HepG2 (cell line): ENCODE data around the gene FAM78A.

Experiments used
- CHD2 ChIP-seq: IDR thresholded peaks from 2 replicates; pipeline ENCODE4 v1.6.1; 2011; ENCODE audit warnings: low read depth, low read length, improper control_type of control experiment
- MXD4 ChIP-seq: IDR thresholded peaks from 2 replicates; pipeline ENCODE4 v1.6.1; 2016; ENCODE audit warnings: mild to moderate bottlenecking, missing biosample characterization, missing genetic modification reagents
- POLR2A ChIP-seq, 2 experiments: IDR thresholded peaks; 2 replicates each; pipeline ENCODE4 v1.6.1; 2011; ENCODE audit warnings: low read depth in 2 of 2, low read length in 2 of 2, mild to moderate bottlenecking in 1 of 2, moderate library complexity in 1 of 2; ENCODE audit not compliant: insufficient read depth in 1 of 2
- POLR2AphosphoS5 ChIP-seq: IDR thresholded peaks from 2 replicates; pipeline ENCODE4 v1.6.1; 2012; ENCODE audit warnings: low read depth, low read length
- ZNF264 ChIP-seq: sonication (generic); formaldehyde crosslinking; IDR thresholded peaks from 2 replicates; pipeline ENCODE4 v1.4.0; 2020; ENCODE audit warnings: missing genetic modification reagents
- ZNF577 ChIP-seq: sonication (generic); formaldehyde crosslinking; IDR thresholded peaks from 2 replicates; pipeline ENCODE4 v1.4.0; 2020; ENCODE audit warnings: mild to moderate bottlenecking, low read depth, missing genetic modification reagents, borderline replicate concordance
- TF ChIP-seq, protein P1 (sequence below): sonication (generic); formaldehyde crosslinking; conservative IDR thresholded peaks from 2 replicates; pipeline ENCODE4 v1.4.0; 2020; ENCODE audit warnings: missing genetic modification reagents
- TF ChIP-seq, protein P2 (sequence below): sonication (generic); formaldehyde crosslinking; IDR thresholded peaks from 2 replicates; pipeline ENCODE4 v1.5.0; 2020; ENCODE audit warnings: mild to moderate bottlenecking, missing genetic modification reagents, moderate library complexity

DNA sequence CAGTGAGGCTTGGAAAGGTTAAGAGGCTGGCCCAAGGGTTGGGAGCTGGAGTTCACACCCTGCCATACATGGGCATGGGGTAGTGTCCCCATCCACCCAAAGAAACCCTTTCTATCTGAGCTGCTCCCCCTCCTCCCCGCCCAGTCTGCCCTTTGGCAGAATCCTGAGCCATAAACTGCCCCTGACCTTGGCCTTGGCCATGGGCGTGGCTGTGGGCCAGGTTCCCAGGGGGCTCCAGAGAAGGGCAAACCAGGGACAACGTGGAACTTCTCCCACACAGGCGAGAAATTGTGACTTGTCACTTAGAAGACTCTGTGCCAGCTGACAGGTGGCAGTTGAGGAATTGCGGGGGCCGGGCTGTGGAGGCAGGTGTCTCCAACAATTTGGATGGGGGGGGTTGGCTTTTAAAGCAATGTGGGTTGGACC is 4.8 kb downstream of the FAM78A start:
- TF ChIP-seq POLR2A (IDR thresholded peaks at IDR 0.05; ENCODE audit: insufficient read depth in 1 of 2, low read depth in 2 of 2, low read length in 2 of 2), result no peak
- TF ChIP-seq ZNF577 (CRISPR knock-in tag), result no peak
- no peak for TF ChIP-seq POLR2AphosphoS5
- TF ChIP-seq, protein P1, sequence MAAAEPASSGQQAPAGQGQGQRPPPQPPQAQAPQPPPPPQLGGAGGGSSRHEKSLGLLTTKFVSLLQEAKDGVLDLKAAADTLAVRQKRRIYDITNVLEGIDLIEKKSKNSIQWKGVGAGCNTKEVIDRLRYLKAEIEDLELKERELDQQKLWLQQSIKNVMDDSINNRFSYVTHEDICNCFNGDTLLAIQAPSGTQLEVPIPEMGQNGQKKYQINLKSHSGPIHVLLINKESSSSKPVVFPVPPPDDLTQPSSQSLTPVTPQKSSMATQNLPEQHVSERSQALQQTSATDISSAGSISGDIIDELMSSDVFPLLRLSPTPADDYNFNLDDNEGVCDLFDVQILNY (CRISPR knock-in tag), result no peak
- TF ChIP-seq, protein P2, sequence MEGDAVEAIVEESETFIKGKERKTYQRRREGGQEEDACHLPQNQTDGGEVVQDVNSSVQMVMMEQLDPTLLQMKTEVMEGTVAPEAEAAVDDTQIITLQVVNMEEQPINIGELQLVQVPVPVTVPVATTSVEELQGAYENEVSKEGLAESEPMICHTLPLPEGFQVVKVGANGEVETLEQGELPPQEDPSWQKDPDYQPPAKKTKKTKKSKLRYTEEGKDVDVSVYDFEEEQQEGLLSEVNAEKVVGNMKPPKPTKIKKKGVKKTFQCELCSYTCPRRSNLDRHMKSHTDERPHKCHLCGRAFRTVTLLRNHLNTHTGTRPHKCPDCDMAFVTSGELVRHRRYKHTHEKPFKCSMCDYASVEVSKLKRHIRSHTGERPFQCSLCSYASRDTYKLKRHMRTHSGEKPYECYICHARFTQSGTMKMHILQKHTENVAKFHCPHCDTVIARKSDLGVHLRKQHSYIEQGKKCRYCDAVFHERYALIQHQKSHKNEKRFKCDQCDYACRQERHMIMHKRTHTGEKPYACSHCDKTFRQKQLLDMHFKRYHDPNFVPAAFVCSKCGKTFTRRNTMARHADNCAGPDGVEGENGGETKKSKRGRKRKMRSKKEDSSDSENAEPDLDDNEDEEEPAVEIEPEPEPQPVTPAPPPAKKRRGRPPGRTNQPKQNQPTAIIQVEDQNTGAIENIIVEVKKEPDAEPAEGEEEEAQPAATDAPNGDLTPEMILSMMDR (CRISPR knock-in tag), result no peak
- no peak for TF ChIP-seq MXD4 (CRISPR knock-in tag)
- TF ChIP-seq CHD2, result no peak
- no peak for TF ChIP-seq ZNF264
